Liver (tissue), 3 donors: Measurements from ENCODE around the gene CREB3L2.

Source experiments
- EGR1 ChIP-seq, 2 donors: IDR thresholded peaks; 2 replicates each; pipeline ENCODE4 v1.6.1; 2016 to 2018; ENCODE audit warnings: antibody characterized with exemption in 2 of 2, low read depth in 2 of 2
- GABPA ChIP-seq, 2 donors: IDR thresholded peaks in 1 of 2; conservative IDR thresholded peaks in 1 of 2; 2 replicates each; pipeline ENCODE4 v1.6.1; 2016; ENCODE audit warnings: antibody characterized with exemption in 2 of 2, mild to moderate bottlenecking in 1 of 2, moderate library complexity in 1 of 2
- RAD21 ChIP-seq, 2 donors: IDR thresholded peaks; 2 replicates each; pipeline ENCODE4 v1.6.1; 2016; ENCODE audit warnings: antibody characterized with exemption in 2 of 2, mild to moderate bottlenecking in 2 of 2
- SP1 ChIP-seq: IDR thresholded peaks from 2 replicates; pipeline ENCODE4 v1.6.1; 2018; ENCODE audit warnings: antibody characterized with exemption, mild to moderate bottlenecking
- TAF1 ChIP-seq: conservative IDR thresholded peaks from 2 replicates; pipeline ENCODE4 v1.6.1; 2016; ENCODE audit warnings: antibody characterized with exemption, mild to moderate bottlenecking
- TF ChIP-seq, protein P1 (sequence below): fragments of 150-350 bp; IDR thresholded peaks from 2 replicates; pipeline ENCODE4 v1.5.1; 2017; ENCODE audit warnings: improper control_type of control experiment, low read depth, low read length; ENCODE audit not compliant: missing input control
- TF ChIP-seq, protein P2 (sequence below): IDR thresholded peaks from 2 replicates; pipeline ENCODE4 v1.6.1; 2016; ENCODE audit warnings: antibody characterized with exemption
- TF ChIP-seq, protein P3 (sequence below): IDR thresholded peaks from 2 replicates; pipeline ENCODE4 v1.6.1; 2016; ENCODE audit warnings: antibody characterized with exemption
- TF ChIP-seq, protein P4 (sequence below): IDR thresholded peaks from 2 replicates; pipeline ENCODE4 v1.6.1; 2016; ENCODE audit warnings: antibody characterized with exemption, mild to moderate bottlenecking
- donor health status: healthy.
- donor health status: healthy.

DNA sequence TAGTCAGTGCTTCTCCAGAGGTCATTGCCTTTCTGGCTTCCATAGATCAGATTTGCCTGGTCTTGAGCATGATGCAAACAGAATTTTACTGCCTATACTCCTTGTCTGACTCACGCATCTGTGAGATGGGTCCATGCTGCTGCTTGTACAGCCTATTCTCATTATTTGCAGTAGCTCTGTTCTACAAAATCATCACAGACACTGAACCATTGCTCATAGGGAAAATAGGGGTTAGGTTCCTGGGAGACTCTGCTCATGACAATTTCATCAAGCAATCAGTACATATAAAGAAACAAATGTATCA, 7.4 kb upstream of the CREB3L2 start:
- TF ChIP-seq, protein P1, sequence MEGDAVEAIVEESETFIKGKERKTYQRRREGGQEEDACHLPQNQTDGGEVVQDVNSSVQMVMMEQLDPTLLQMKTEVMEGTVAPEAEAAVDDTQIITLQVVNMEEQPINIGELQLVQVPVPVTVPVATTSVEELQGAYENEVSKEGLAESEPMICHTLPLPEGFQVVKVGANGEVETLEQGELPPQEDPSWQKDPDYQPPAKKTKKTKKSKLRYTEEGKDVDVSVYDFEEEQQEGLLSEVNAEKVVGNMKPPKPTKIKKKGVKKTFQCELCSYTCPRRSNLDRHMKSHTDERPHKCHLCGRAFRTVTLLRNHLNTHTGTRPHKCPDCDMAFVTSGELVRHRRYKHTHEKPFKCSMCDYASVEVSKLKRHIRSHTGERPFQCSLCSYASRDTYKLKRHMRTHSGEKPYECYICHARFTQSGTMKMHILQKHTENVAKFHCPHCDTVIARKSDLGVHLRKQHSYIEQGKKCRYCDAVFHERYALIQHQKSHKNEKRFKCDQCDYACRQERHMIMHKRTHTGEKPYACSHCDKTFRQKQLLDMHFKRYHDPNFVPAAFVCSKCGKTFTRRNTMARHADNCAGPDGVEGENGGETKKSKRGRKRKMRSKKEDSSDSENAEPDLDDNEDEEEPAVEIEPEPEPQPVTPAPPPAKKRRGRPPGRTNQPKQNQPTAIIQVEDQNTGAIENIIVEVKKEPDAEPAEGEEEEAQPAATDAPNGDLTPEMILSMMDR: no peak
- no peak for TF ChIP-seq EGR1 (IDR thresholded peaks at IDR 0.05; ENCODE audit: low read depth in 2 of 2)
- no peak for TF ChIP-seq TAF1
- TF ChIP-seq GABPA (IDR thresholded peaks at IDR 0.05 in 1 of 2, conservative IDR thresholded peaks at IDR 0.05 in 1 of 2): no peak
- TF ChIP-seq, protein P2, sequence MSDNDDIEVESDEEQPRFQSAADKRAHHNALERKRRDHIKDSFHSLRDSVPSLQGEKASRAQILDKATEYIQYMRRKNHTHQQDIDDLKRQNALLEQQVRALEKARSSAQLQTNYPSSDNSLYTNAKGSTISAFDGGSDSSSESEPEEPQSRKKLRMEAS: no peak
- TF ChIP-seq, protein P3, sequence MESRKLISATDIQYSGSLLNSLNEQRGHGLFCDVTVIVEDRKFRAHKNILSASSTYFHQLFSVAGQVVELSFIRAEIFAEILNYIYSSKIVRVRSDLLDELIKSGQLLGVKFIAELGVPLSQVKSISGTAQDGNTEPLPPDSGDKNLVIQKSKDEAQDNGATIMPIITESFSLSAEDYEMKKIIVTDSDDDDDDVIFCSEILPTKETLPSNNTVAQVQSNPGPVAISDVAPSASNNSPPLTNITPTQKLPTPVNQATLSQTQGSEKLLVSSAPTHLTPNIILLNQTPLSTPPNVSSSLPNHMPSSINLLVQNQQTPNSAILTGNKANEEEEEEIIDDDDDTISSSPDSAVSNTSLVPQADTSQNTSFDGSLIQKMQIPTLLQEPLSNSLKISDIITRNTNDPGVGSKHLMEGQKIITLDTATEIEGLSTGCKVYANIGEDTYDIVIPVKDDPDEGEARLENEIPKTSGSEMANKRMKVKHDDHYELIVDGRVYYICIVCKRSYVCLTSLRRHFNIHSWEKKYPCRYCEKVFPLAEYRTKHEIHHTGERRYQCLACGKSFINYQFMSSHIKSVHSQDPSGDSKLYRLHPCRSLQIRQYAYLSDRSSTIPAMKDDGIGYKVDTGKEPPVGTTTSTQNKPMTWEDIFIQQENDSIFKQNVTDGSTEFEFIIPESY: no peak
- no peak for TF ChIP-seq RAD21 (IDR thresholded peaks at IDR 0.05)
- TF ChIP-seq, protein P4, sequence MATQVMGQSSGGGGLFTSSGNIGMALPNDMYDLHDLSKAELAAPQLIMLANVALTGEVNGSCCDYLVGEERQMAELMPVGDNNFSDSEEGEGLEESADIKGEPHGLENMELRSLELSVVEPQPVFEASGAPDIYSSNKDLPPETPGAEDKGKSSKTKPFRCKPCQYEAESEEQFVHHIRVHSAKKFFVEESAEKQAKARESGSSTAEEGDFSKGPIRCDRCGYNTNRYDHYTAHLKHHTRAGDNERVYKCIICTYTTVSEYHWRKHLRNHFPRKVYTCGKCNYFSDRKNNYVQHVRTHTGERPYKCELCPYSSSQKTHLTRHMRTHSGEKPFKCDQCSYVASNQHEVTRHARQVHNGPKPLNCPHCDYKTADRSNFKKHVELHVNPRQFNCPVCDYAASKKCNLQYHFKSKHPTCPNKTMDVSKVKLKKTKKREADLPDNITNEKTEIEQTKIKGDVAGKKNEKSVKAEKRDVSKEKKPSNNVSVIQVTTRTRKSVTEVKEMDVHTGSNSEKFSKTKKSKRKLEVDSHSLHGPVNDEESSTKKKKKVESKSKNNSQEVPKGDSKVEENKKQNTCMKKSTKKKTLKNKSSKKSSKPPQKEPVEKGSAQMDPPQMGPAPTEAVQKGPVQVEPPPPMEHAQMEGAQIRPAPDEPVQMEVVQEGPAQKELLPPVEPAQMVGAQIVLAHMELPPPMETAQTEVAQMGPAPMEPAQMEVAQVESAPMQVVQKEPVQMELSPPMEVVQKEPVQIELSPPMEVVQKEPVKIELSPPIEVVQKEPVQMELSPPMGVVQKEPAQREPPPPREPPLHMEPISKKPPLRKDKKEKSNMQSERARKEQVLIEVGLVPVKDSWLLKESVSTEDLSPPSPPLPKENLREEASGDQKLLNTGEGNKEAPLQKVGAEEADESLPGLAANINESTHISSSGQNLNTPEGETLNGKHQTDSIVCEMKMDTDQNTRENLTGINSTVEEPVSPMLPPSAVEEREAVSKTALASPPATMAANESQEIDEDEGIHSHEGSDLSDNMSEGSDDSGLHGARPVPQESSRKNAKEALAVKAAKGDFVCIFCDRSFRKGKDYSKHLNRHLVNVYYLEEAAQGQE: no peak
- no peak for TF ChIP-seq SP1
